Type B pancreatic cell (in vitro differentiated cells): ENCODE data around the gene CELF4. TPM values are rescaled to one million over a fixed set of nuclear protein-coding genes. Genes with fewer than 3 reads are reported as not detected.

Source experiments
- DNase-seq: peaks from one replicate; pipeline ENCODE4 v3.0.0; 2021; ENCODE audit warnings: mixed read lengths; ENCODE audit not compliant: unreplicated experiment; ENCODE audit errors: extremely low spot score
- H3K27ac Mint-ChIP-seq: 2 replicates; pipeline ENCODE4 v1.8.0; 2021; ENCODE audit warnings: mild to moderate bottlenecking, mixed read lengths
- H3K27me3 Mint-ChIP-seq: 2 replicates; pipeline ENCODE4 v1.8.0; 2021; ENCODE audit warnings: mixed read lengths
- H3K36me3 Mint-ChIP-seq: 2 replicates; pipeline ENCODE4 v1.8.0; 2021; ENCODE audit warnings: mixed read lengths
- H3K4me1 Mint-ChIP-seq: one replicate; pipeline ENCODE4 v1.8.0; 2021; ENCODE audit warnings: mixed read lengths; ENCODE audit not compliant: unreplicated experiment
- H3K4me3 Mint-ChIP-seq: 2 replicates; pipeline ENCODE4 v1.8.0; 2021; ENCODE audit warnings: mild to moderate bottlenecking, mixed read lengths
- H3K9me3 Mint-ChIP-seq: 2 replicates; pipeline ENCODE4 v1.8.0; 2021; ENCODE audit warnings: mixed read lengths
- CTCF ChIP-seq: fragments of 200-600 bp; sonication (generic); conservative IDR thresholded peaks from 2 replicates; pipeline ENCODE4 v1.5.0; 2021; ENCODE audit warnings: antibody characterized with exemption, mild to moderate bottlenecking
- total RNA-seq: library from RNA; stranded (reverse); gene quantifications from 2 replicates; pipeline ENCODE4 v1.2.1, GENCODE V29; 2021; ENCODE audit warnings: low replicate concordance

Gene CELF4
- total RNA-seq, 1 donor from 2014 or later = 9.2 TPM

DNA sequence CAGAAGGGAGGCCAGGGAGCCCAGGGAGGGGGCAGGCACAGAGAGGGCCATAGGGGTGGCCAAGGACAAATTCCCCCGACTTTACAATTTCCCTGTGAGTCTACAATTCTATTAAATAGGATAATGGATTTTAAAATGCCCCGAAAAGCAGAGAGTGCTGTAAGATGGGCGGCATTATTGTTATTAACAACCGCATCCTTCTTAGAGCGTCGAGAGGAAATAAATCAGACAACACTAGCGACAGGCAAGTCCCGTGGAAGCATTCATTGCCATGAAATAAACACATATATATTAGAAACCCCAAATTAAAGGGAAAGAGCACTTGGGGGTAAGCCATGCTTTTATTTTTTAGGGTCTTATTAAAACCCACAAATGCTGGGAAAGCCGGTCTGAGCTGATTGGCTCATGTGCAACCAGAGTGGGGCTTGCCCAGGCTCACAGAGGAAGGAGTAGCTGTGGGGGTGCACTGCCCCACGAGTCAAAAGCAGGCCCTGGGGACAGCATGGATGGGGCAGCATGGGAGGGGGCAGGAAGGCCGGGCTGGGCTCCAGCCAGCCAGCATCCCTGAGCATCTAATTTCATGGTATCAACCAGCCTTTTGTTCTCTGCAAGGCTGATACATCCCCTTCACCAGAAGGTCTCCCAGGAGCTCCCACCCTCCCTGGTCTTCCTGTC, 187.1 kb downstream of the CELF4 start:
- Mint-ChIP-seq H3K36me3 (no peaks in the 10 kb centered on the region), H3K9me3 (no peaks in the 10 kb centered on the region), H3K27me3 (peaks cover 38% of the 10 kb centered on the region), H3K4me3 (no peak overlapping the region), H3K27ac (no peak overlapping the region), H3K4me1 (no peaks in the 10 kb centered on the region)
- DNase-seq = no peak
- no peak for TF ChIP-seq CTCF

DNA sequence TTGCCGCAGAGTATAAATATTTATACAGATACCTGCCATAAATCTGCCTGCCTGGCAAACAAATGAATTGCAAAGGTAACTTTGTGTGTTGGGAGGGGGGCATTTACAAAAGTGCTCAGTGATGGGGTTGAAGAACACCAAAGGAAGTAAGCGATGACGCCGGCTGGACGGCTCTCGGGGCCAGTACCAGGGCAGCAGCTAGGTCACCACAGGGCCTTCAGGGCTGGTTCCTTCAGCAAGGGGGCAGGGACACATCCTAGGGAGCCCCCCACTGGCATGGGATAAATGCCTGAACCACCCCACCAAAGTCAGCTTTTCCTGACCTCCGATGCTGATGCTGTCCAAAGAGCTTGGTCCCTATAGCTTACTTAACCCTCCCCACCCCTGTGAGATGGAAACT, 190.4 kb downstream of the CELF4 start:
- no peaks in the 10 kb centered on the region for H3K4me1 Mint-ChIP-seq
- H3K27me3 Mint-ChIP-seq = peaks cover 31% of the 10 kb centered on the region
- TF ChIP-seq CTCF = no peak
- no peak overlapping the region for H3K27ac Mint-ChIP-seq
- H3K4me3 Mint-ChIP-seq = no peak overlapping the region
- no peak for DNase-seq
- no peaks in the 10 kb centered on the region for H3K36me3 Mint-ChIP-seq
- H3K9me3 Mint-ChIP-seq = no peaks in the 10 kb centered on the region

DNA sequence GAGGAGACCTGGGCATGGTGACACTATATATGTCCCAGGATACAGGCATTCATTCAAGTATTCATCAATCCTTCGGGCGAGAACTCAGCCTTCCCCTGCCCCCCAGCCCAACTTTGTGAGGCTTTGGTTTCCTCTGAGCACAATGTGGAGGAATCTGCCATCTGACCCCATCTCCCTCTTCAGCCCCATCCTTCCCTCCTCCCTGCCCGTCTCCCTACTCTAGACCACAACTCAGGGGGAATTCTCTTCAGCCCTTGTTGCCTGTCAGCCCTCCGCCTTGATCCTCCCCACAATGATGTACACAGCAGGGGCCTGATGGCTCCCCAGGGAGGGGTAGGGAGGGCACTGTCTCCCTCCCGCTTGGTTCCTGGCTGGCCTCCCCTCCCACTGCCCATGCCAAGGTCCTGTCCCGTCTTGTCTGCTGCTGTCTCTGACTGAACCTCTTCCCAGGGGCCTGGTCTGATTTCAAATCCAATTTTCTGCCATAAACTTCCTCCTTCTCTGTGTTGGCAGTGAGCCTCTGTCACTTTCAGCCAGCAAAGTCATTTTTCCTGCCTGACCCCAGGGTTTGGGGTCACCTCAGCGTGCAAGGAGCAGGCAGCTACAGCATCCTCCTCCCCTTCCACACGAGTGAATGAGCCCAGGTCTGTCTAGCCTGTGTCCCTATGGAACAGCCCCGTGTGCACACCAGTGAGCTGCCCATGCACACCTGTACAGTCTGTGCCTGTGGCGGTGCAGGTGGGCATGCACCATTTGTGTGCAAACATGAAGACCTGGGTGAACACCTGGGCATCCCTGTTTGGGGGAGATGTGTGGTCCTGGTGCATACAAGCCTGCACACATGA, 197.3 kb downstream of the CELF4 start:
- TF ChIP-seq CTCF = no peak
- DNase-seq = no peak
- H3K27ac Mint-ChIP-seq = no peak overlapping the region
- peaks cover 12% of the 10 kb centered on the region for H3K4me1 Mint-ChIP-seq
- H3K9me3 Mint-ChIP-seq = no peaks in the 10 kb centered on the region
- H3K36me3 Mint-ChIP-seq = no peaks in the 10 kb centered on the region
- peaks cover 38% of the 10 kb centered on the region for H3K27me3 Mint-ChIP-seq
- H3K4me3 Mint-ChIP-seq = no peak overlapping the region

DNA sequence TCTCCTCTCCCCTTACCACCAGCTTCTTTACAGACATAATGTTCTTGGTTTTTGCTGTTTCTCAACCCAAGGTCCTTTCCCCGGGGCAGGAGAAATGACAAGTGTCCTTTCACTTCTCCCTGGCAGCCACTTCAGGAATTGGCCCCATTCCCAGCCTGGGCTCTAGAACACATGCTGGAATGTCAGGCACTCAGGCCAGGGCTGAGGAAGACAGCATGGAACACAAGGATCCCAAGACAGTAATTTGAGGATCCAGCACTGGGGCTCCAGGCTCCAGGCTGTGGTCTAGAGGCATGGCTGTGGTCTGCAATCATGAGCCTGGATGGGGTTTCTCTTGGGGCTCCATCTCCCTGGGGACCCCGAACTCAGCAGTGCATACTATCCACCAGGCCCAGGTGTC, 201.4 kb downstream of the CELF4 start:
- no peak for TF ChIP-seq CTCF
- no peaks in the 10 kb centered on the region for H3K36me3 Mint-ChIP-seq
- no peak overlapping the region for H3K27ac Mint-ChIP-seq
- peaks cover 11% of the 10 kb centered on the region for H3K4me1 Mint-ChIP-seq
- no peaks in the 10 kb centered on the region for H3K9me3 Mint-ChIP-seq
- H3K4me3 Mint-ChIP-seq = no peak overlapping the region
- peaks cover 54% of the 10 kb centered on the region for H3K27me3 Mint-ChIP-seq
- DNase-seq = no peak

DNA sequence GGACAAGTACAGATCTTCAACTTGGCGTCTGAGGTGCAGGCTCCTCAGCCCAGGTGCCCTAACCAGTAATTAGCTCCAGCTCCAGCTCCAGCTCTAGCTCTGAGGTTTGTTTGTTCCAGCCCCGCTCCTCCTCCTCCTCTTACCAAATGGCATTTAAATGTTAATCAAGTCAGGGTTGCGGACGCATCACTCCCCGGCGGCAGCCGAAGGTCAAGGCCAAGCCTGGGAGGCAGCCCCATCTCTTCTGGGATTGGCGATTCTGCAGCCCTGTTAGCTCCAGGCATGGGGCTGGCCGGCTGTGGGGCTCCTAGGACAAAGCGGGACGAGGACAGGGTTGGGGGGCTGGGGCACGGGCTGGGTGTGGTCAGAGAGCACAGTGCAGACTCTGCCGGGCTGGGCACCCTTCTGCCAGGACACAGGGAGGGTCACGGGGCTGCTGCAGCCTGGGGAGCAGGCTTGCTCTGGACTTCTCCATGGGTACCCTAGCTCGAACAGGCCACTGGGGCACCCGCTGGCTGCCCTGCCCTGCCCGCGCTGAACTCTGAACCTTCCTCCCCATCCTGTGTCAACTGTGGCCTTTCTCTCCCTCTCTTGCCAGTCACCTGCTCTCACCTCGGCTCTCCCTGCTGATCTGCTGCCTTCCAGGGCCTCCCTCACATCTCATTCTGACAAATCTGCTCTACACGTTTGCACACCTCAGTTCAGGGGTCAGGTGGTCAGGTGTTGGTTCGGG, 203.3 kb downstream of the CELF4 start:
- TF ChIP-seq CTCF = no peak
- DNase-seq = no peak
- peaks cover 45% of the 10 kb centered on the region for H3K27me3 Mint-ChIP-seq
- H3K9me3 Mint-ChIP-seq = no peaks in the 10 kb centered on the region
- H3K4me3 Mint-ChIP-seq = no peak overlapping the region
- peaks cover 3% of the 10 kb centered on the region for H3K4me1 Mint-ChIP-seq
- H3K36me3 Mint-ChIP-seq = no peaks in the 10 kb centered on the region
- no peak overlapping the region for H3K27ac Mint-ChIP-seq
